ENCODE measurements around the gene LTB4R.

LTB4R gene

GRCh38 chr14:24310265-24310645 lies 1.0 kb upstream of the LTB4R start:
- TF ChIP-seq RARB (CRISPR knock-in tag; IDR thresholded peaks at IDR 0.05) (no peak), CSRNP3 (CRISPR knock-in tag; IDR thresholded peaks at IDR 0.05) (no peak), TCF4 (CRISPR knock-in tag; IDR thresholded peaks at IDR 0.05; ENCODE audit: borderline replicate concordance) (no peak), ZFP3 (CRISPR knock-in tag; IDR thresholded peaks at IDR 0.05) (no peak), ISL1 (CRISPR knock-in tag; IDR thresholded peaks at IDR 0.05) (no peak), GLIS3 (CRISPR knock-in tag; IDR thresholded peaks at IDR 0.05) (no peak), PATZ1 (CRISPR knock-in tag; IDR thresholded peaks at IDR 0.05; ENCODE audit: borderline replicate concordance) (no peak), ZNF8 (CRISPR knock-in tag; IDR thresholded peaks at IDR 0.05) (no peak), ZNF565 (CRISPR knock-in tag; conservative IDR thresholded peaks at IDR 0.05; ENCODE audit: low read depth) (no peak), ARNTL (CRISPR knock-in tag; IDR thresholded peaks at IDR 0.05; ENCODE audit: borderline replicate concordance, low read depth) (no peak), ZC3H10 (CRISPR knock-in tag; IDR thresholded peaks at IDR 0.05) (no peak), TSHZ2 (CRISPR knock-in tag; IDR thresholded peaks at IDR 0.05) (no peak), SNAI2 (CRISPR knock-in tag; IDR thresholded peaks at IDR 0.05) (no peak), BACH2 (CRISPR knock-in tag; IDR thresholded peaks at IDR 0.05; ENCODE audit: borderline replicate concordance) (no peak), PPARA (CRISPR knock-in tag; IDR thresholded peaks at IDR 0.05; ENCODE audit: borderline replicate concordance) (no peak), OSR1 (CRISPR knock-in tag; IDR thresholded peaks at IDR 0.05) (no peak), ZNF70 (CRISPR knock-in tag; IDR thresholded peaks at IDR 0.05) (no peak)
- ATAC-seq, result no peak

- ATAC-seq, result no peak
- TF ChIP-seq ZNF70 (CRISPR knock-in tag; IDR thresholded peaks at IDR 0.05), result no peak
- no peak for TF ChIP-seq CSRNP3 (CRISPR knock-in tag; IDR thresholded peaks at IDR 0.05)
- no peak for TF ChIP-seq ISL1 (CRISPR knock-in tag; IDR thresholded peaks at IDR 0.05)
- no peak for TF ChIP-seq ZNF565 (CRISPR knock-in tag; conservative IDR thresholded peaks at IDR 0.05; ENCODE audit: low read depth)
- TF ChIP-seq TOX (CRISPR knock-in tag; IDR thresholded peaks at IDR 0.05; ENCODE audit: borderline replicate concordance), result no peak
- no peak for TF ChIP-seq SNAI2 (CRISPR knock-in tag; IDR thresholded peaks at IDR 0.05)
- no peak for TF ChIP-seq CSDC2 (CRISPR knock-in tag; IDR thresholded peaks at IDR 0.05)
- TF ChIP-seq PATZ1 (CRISPR knock-in tag; IDR thresholded peaks at IDR 0.05; ENCODE audit: borderline replicate concordance), result no peak
- TF ChIP-seq BACH2 (CRISPR knock-in tag; IDR thresholded peaks at IDR 0.05; ENCODE audit: borderline replicate concordance), result no peak
- no peak for TF ChIP-seq OSR1 (CRISPR knock-in tag; IDR thresholded peaks at IDR 0.05)
- no peak for TF ChIP-seq RARB (CRISPR knock-in tag; IDR thresholded peaks at IDR 0.05)
- no peak for TF ChIP-seq CREB5 (CRISPR knock-in tag; IDR thresholded peaks at IDR 0.05; ENCODE audit: low read depth)
- TF ChIP-seq TCF4 (CRISPR knock-in tag; IDR thresholded peaks at IDR 0.05; ENCODE audit: borderline replicate concordance), result no peak
- TF ChIP-seq PPARA (CRISPR knock-in tag; IDR thresholded peaks at IDR 0.05; ENCODE audit: borderline replicate concordance), result no peak
- TF ChIP-seq ZNF8 (CRISPR knock-in tag; IDR thresholded peaks at IDR 0.05), result no peak
- no peak for TF ChIP-seq GLIS3 (CRISPR knock-in tag; IDR thresholded peaks at IDR 0.05)
- TF ChIP-seq ARNTL (CRISPR knock-in tag; IDR thresholded peaks at IDR 0.05; ENCODE audit: borderline replicate concordance, low read depth), result no peak
- no peak for TF ChIP-seq POU6F1 (CRISPR knock-in tag; IDR thresholded peaks at IDR 0.05; ENCODE audit: borderline replicate concordance, low read depth)
- no peak for TF ChIP-seq ZC3H10 (CRISPR knock-in tag; IDR thresholded peaks at IDR 0.05)
- TF ChIP-seq ZFP30 (CRISPR knock-in tag; IDR thresholded peaks at IDR 0.05), result no peak
These were observed 724 bp downstream of the LTB4R start for GRCh38 chr14:24311837-24312615.

Data from SK-N-SH treated with all-trans-retinoic acid at 6 μM for 48 hours (cell line).